MCF 10A (cell line): Measurements from ENCODE around the gene MFAP5. TPM values are rescaled to one million over a fixed set of nuclear protein-coding genes. Genes with fewer than 3 reads are reported as not detected.

Source experiments
- BruUV-seq: library from RNA; stranded (reverse); fragments of 400-500 nt; replicated peaks from 2 replicates; lab custom pipeline; 2021; lab: Mats Ljungman, UMichigan
- CTCF ChIA-PET: fragments of 300-600 bp; sonication (Branson Sonifier 250); formaldehyde crosslinking; extraction: SDS; loops from one replicate; lab custom pipeline; 2021; ENCODE audit warnings: antibody characterized with exemption, inconsistent platforms; lab: Yijun Ruan, JAX
- POLR2A ChIA-PET: fragments of 300-600, 350-650 bp; sonication (Branson Sonifier 250); formaldehyde crosslinking; extraction: SDS; loops from one replicate; lab custom pipeline; 2020; ENCODE audit warnings: antibody characterized with exemption, inconsistent platforms; lab: Yijun Ruan, JAX
- DNase-seq: peaks from one replicate; pipeline ENCODE4 v3.0.0-alpha.2; 2018; ENCODE audit not compliant: unreplicated experiment
- H3K27ac Mint-ChIP-seq: one replicate; pipeline ENCODE4 v1.8.0; 2022; ENCODE audit warnings: mild to moderate bottlenecking, low read depth, mixed read lengths; ENCODE audit not compliant: unreplicated experiment
- H3K27me3 Mint-ChIP-seq: one replicate; pipeline ENCODE4 v1.8.0; 2022; ENCODE audit warnings: mixed read lengths; ENCODE audit not compliant: insufficient read depth, unreplicated experiment
- H3K36me3 Mint-ChIP-seq: one replicate; pipeline ENCODE4 v1.8.0; 2022; ENCODE audit warnings: mild to moderate bottlenecking, moderate library complexity, mixed read lengths; ENCODE audit not compliant: insufficient read depth, unreplicated experiment
- H3K4me1 Mint-ChIP-seq: one replicate; pipeline ENCODE4 v1.8.0; 2022; ENCODE audit warnings: mixed read lengths; ENCODE audit not compliant: insufficient read depth, unreplicated experiment
- H3K4me3 Mint-ChIP-seq: one replicate; pipeline ENCODE4 v1.8.0; 2022; ENCODE audit warnings: mild to moderate bottlenecking, moderate library complexity, mixed read lengths; ENCODE audit not compliant: unreplicated experiment
- H3K9me3 Mint-ChIP-seq: one replicate; pipeline ENCODE4 v1.8.0; 2022; ENCODE audit warnings: mixed read lengths; ENCODE audit not compliant: unreplicated experiment
- intact Hi-C: fragments of 100-400 bp; cut with micrococcal nuclease; formaldehyde crosslinking; loops from 2 replicates; pipeline ENCODE4 v1.14.1; 2022
- total RNA-seq: library from RNA; stranded (reverse); gene quantifications from 2 replicates; pipeline ENCODE4 v1.2.3, GENCODE V29; 2022
- TF ChIP-seq, protein P1 (sequence below): fragments of 200-600 bp; IDR thresholded peaks from one replicate; pipeline ENCODE4 v1.8.0; 2022; ENCODE audit warnings: antibody characterized with exemption, mild to moderate bottlenecking; ENCODE audit not compliant: unreplicated experiment

The MFAP5 gene
- total RNA-seq, 1 experiment from 2014 or later = 1.6 TPM

DNA sequence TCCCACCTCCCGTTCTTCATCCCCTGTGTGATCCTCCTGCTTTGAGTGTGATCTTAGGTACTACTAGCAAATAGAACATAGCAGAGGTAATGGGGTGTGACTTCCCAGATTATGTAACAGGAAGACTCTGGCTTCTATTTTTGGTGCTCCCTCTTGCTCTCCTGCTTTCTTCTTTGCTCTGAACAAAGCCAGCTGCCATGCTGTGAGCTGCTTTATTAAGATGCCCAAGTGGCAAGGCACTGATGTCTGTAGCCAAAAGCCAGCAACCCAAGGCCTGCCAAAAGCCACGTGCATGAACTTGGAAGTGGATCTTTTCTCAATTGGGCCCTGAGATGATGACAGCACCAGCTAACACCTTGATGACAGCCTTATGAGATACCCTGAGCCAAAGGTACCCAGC, 5.8 kb upstream of the MFAP5 start:
- no peaks in the 10 kb centered on the region for H3K36me3 Mint-ChIP-seq
- intact Hi-C loops = no loop called here
- POLR2A ChIA-PET = no interaction called here
- no peaks in the 10 kb centered on the region for H3K27me3 Mint-ChIP-seq
- no peak overlapping the region for H3K4me3 Mint-ChIP-seq
- DNase-seq = no peak
- no peak overlapping the region for H3K27ac Mint-ChIP-seq
- TF ChIP-seq, protein P1, sequence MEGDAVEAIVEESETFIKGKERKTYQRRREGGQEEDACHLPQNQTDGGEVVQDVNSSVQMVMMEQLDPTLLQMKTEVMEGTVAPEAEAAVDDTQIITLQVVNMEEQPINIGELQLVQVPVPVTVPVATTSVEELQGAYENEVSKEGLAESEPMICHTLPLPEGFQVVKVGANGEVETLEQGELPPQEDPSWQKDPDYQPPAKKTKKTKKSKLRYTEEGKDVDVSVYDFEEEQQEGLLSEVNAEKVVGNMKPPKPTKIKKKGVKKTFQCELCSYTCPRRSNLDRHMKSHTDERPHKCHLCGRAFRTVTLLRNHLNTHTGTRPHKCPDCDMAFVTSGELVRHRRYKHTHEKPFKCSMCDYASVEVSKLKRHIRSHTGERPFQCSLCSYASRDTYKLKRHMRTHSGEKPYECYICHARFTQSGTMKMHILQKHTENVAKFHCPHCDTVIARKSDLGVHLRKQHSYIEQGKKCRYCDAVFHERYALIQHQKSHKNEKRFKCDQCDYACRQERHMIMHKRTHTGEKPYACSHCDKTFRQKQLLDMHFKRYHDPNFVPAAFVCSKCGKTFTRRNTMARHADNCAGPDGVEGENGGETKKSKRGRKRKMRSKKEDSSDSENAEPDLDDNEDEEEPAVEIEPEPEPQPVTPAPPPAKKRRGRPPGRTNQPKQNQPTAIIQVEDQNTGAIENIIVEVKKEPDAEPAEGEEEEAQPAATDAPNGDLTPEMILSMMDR = no peak
- BruUV-seq = no TSS peak
- CTCF ChIA-PET = interaction anchor here (0.6 to 1.9 kb wide), 7 partner anchors 8 to 381 kb away, joined by 3 to 11 read pairs (median 4); no protein-coding TSS in a partner anchor
- peaks cover 14% of the 10 kb centered on the region for H3K9me3 Mint-ChIP-seq
- peaks cover 5% of the 10 kb centered on the region for H3K4me1 Mint-ChIP-seq

DNA sequence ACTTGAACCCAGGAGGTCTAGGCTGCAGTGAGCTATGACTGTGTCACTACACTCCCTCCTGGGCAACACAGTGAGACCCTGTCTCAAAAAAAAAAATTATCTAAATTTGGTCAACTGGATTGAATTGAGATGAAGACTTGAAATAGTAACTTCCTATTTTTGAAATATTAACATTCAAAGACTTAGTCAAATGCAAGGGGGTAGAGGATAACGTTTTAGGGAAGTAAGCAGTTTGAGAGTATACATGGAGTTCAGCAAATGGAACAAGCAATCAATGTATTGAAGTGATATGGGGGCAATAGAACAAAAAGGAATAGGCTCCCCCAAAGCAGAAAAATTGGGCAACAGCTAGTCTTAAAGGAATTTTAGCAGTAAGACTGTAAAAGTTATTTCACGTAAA, 4.6 kb upstream of the MFAP5 start:
- Mint-ChIP-seq H3K27ac (no peak overlapping the region), H3K36me3 (no peaks in the 10 kb centered on the region), H3K4me3 (no peak overlapping the region), H3K9me3 (peaks cover 12% of the 10 kb centered on the region), H3K4me1 (peaks cover 5% of the 10 kb centered on the region), H3K27me3 (no peaks in the 10 kb centered on the region)
- TF ChIP-seq, protein P1 = no peak
- BruUV-seq = no TSS peak
- POLR2A ChIA-PET = no interaction called here
- CTCF ChIA-PET = interaction anchor here (0.7 to 1.0 kb wide), 3 partner anchors 10 to 383 kb away, joined by 3 to 7 read pairs (median 6); no protein-coding TSS in a partner anchor
- intact Hi-C loops = no loop called here
- no peak for DNase-seq

DNA sequence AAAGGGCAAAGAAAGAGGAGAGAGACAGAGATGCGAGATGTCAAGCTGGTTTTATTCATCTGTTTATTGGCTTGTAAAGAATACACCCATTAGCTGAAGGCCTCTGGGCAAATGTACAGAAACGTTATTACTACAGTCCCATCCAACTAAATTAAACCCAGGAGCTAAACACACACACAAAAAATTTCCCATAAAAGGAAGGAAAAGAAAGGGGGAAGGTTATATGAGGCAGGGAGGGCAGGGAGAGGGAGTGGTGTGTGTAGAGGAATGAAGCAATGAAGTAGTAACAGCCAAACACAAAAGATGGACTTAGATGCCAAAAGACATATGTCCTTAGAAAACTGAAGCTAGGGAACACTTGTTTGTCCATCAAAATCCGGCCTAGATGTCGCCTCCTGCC, 3.1 kb upstream of the MFAP5 start:
- no peak overlapping the region for H3K4me3 Mint-ChIP-seq
- intact Hi-C loops = no loop called here
- no peaks in the 10 kb centered on the region for H3K27me3 Mint-ChIP-seq
- TF ChIP-seq, protein P1 = no peak
- H3K9me3 Mint-ChIP-seq = peaks cover 8% of the 10 kb centered on the region
- H3K27ac Mint-ChIP-seq = peak overlapping the region; percentile 4
- BruUV-seq = no TSS peak
- peaks cover 5% of the 10 kb centered on the region for H3K4me1 Mint-ChIP-seq
- POLR2A ChIA-PET = interaction anchor here (0.8 kb wide), 1 partner anchor 284 kb away, joined by 3 read pairs; the partner anchor contains the start of gene M6PR
- CTCF ChIA-PET = interaction anchor here (0.6 to 1.1 kb wide), 2 partner anchors 16 to 121 kb away, joined by 4 read pairs; no protein-coding TSS in a partner anchor
- DNase-seq = no peak
- H3K36me3 Mint-ChIP-seq = no peaks in the 10 kb centered on the region

DNA sequence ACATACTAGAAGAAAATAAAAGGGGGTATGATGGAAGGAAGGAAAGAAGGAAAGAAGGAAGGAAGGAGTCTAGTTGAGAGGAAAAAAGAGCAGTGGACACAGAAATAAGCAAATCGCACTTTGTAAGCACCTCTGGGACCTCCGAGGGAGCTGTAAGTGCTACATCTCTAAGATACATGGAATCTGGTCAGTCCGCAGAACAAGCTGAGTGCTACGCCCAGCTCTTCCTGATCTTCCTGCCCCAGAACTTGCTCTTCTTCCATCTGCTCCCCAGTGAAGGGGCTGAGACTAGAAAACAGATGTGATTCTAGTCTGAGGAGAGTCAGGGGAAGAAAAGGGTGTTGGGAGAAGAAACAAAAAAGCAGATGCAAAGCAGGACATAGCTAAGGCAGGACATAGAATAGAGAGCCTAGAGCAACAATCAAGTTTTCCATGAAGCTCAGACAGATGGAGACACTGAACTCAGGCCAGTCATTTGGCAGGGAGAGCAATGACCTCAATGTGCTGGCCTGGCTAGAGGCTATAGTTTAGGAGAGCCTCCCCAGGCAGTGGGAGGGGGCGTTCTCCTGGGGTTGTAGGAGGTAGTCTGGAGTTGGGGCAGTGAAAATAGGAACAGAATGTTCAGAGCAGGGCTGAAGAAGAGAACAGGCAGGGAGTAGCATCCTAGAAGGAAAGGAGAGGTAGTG, 1.7 kb upstream of the MFAP5 start:
- intact Hi-C loops = no loop called here
- Mint-ChIP-seq H3K27me3 (no peaks in the 10 kb centered on the region), H3K9me3 (peaks cover 3% of the 10 kb centered on the region), H3K4me1 (peaks cover 5% of the 10 kb centered on the region), H3K27ac (peak overlapping the region; percentile 30), H3K36me3 (no peaks in the 10 kb centered on the region), H3K4me3 (no peak overlapping the region)
- ChIA-PET CTCF (interaction anchor here (0.6 to 1.5 kb wide), 3 partner anchors 13 to 375 kb away, joined by 3 to 6 read pairs (median 3); no protein-coding TSS in a partner anchor), POLR2A (no interaction called here)
- DNase-seq = no peak
- BruUV-seq = no TSS peak
- TF ChIP-seq, protein P1 = no peak
